B cell (primary cell): ENCODE data around the gene SYTL1.

Experiments
- EZH2 ChIP-seq: IDR thresholded peaks from 2 replicates; pipeline ENCODE4 v1.6.1; 2012; ENCODE audit warnings: borderline replicate concordance, low read depth, mild to moderate bottlenecking, moderate library complexity, low read length; ENCODE audit not compliant: insufficient read depth, poor library complexity, severe bottlenecking
- TF ChIP-seq, protein P1 (sequence below): fragments of 200-600 bp; IDR thresholded peaks from one replicate; pipeline ENCODE4 v1.8.0; 2022; ENCODE audit warnings: antibody characterized with exemption, mild to moderate bottlenecking

DNA sequence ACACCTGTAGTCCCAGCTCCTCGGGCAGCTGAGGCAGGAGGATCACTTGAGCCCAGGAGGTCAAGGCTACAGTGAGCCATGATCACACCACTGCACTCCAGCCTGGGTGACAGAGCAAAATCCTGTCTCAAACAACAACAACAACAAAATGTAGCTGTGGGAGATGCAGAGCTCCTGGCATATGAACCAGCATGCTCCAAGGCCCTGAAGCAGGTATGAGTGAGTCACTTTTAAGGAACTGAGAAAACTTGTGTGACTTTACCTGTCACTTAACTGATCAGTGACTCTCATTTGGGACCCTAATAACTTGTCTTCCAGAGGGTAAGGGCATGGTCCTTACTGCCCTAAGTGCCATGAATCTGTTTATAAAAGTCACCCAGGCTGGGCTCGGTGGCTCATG is 39.2 kb upstream of the SYTL1 start:
- TF ChIP-seq, protein P1, sequence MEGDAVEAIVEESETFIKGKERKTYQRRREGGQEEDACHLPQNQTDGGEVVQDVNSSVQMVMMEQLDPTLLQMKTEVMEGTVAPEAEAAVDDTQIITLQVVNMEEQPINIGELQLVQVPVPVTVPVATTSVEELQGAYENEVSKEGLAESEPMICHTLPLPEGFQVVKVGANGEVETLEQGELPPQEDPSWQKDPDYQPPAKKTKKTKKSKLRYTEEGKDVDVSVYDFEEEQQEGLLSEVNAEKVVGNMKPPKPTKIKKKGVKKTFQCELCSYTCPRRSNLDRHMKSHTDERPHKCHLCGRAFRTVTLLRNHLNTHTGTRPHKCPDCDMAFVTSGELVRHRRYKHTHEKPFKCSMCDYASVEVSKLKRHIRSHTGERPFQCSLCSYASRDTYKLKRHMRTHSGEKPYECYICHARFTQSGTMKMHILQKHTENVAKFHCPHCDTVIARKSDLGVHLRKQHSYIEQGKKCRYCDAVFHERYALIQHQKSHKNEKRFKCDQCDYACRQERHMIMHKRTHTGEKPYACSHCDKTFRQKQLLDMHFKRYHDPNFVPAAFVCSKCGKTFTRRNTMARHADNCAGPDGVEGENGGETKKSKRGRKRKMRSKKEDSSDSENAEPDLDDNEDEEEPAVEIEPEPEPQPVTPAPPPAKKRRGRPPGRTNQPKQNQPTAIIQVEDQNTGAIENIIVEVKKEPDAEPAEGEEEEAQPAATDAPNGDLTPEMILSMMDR = no peak
- TF ChIP-seq EZH2 = no peak
